HK-2 (cell line): ENCODE measurements around the gene TRAPPC13.
"Not testable (repeated sequence)": the region's sequence is repeated elsewhere in the genome, so short reads cannot be mapped to it uniquely, and the experiment has no call there.

Experiments used
- DNase-seq: peaks from one replicate; pipeline ENCODE4 v3.0.0-alpha.2; 2018; ENCODE audit not compliant: unreplicated experiment

The TRAPPC13 gene

GRCh38 chr5:65624571-65625555 is at the start of gene TRAPPC13, which contains the start of gene SHLD3:
TRAPPC13 (plus strand) TSS chr5:65625027; CDS start chr5:65625061, 34 bp downstream.
SHLD3 (plus strand) TSS chr5:65625027; CDS start chr5:65629588, 4,561 bp downstream.
- peak; percentile 57 for DNase-seq

DNA sequence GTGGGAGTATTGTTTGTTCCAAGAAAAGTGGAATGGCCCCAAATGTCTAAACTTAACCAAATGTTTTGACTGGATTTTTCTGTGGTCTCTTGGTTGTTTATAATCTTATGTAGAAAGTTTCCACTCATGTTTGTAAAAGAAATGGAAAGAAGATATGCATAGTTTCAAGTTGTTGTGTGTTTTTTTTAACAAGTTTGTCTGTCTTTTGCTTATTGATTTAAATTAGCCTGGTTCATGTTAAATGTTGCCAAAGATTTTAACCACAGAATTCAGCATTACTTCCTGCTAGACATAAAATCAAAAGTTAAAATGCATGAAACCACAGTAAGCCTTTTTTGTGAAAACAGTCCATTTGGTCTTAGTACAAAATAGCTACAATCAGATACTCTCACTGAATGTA is 47.7 kb upstream of the TRAPPC13 start:
- no peak for DNase-seq

DNA sequence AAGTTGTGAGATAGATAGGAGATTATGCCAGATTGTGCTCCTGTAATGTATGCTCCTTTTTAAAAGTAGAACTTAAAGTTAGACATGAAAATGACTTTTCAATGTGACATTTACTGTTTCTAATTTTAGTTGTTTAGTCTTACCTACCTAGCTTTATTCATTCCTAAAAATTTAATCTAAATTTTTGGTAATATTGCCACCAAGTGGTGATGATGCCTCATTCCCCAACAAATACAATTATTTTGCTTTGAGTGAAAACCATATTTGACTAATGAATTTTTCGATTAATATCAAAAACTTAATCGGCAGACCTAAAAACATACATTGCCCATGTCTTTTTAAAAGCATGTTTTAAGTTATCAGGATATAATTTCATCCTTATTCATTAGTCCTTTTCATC is 36.1 kb upstream of the TRAPPC13 start:
- DNase-seq, result no peak

- not testable (repeated sequence) for DNase-seq
These were observed 23.1 kb upstream of the TRAPPC13 start for GRCh38 chr5:65601761-65602160.

DNA sequence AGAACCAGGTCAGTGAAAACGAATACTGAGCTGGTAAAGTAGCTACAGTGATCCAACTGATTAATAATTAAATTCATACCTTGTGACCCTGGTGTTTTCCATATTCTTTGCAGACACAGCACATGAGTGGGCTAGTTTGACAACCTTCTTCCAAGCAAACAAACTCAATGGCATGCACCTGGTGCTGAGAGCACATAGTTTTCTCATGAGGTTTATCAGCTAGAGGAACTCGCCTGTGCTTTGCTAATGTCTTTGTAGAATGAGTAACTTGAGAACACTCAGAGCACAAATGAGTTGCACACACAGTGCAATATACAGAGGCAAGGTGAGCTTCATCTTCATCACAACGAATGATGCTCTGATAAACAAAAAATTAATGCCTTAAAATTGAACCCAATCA is 13.3 kb upstream of the TRAPPC13 start:
- DNase-seq, result peak; percentile 28

DNA sequence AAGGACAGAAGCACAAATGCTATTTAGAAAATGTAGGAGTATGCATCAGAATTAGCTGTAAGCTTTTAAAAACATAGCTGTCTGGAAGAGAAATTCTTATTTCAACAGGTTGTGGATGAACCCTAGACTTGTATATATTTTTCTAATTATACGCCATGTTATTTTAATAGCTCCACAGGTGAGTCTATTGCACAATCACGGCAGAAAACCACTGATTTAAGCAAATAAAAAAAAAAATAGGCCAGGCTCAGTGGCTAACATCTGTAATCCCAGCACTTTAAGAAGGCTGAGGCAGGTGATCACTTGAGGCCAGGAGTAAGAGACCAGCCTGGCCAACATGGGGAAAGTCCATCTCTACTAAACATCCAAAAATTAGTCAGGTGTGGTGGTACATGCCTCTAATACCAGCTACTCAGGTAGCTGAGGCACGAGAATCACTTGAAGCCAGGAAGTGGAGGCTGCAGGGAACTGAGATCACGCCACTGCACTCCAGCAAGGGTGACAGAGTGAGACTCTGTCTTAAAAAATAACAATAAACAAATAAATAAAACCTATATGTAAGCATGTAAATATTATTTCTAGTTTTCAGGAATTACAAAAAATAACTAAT is 12.4 kb upstream of the TRAPPC13 start:
- DNase-seq, result no peak

DNA sequence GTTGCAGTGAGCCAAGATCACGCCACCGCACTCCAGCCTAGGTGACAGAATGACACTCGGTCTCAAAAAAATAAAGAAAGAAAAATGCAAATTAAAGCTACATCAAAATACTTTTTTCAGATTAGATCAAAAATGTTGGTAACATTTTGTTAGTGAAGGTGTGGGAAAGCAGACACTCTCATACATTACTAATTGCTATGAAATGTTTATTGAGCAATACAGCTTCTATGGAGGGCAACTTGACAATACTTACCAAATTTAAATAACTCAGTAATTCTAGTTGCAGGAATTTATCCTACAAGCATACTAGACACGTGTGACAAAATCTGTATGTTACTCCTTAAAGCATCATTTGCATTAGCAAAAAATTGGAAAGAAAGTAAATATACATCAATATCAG is 4.8 kb upstream of the TRAPPC13 start:
- DNase-seq, result no peak

DNA sequence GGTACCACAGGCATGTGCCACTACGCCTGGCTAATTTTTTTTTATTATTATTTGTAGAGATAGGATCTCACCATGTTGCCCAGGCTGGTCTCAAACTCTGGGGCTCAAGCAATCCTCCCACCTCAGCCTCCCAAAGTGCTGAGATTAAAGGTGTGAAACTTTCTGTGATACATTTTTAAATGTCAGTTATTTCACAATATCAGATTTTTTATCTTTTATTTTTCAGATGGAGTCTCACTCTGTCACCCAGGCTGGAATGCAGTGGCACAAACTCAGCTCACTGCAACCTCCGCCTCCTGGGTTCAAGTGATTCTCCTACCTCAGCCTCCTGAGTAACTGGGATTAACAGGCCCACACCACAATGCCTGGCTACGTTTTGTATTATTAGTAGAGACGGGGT is 2.9 kb upstream of the TRAPPC13 start:
- not testable (repeated sequence) for DNase-seq

- peak; percentile 1 for DNase-seq
These were observed 1.3 kb upstream of the TRAPPC13 start for GRCh38 chr5:65623482-65623881.

DNA sequence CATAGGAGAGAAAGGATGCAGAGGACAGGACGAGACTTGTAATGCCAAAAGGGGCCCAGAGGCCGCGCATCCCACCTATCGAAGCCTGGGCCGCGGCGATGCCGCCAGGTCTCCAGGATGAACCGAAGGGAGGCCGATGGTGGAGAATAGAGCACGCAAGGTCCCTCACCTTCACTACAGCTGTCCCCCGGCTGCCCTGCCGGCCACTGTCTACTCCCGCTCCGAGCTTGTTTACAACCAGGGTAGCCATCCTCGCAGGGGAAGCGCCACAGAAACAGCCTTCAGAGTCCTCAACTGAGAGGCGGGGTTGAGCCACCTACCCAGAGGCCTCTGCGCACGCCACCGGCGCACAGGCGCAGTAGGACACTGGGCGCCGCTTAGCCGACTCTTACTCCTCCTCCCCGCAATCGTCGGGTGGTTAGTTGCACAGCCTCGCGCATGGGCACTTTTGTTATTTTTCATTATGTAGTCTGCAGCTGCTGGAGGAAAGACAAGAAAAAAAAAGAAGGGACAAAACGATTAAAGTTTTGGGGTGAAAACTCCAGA is 729 bp upstream of the TRAPPC13 start, which contains the start of gene TRIM23:
TRIM23 (minus strand) TSS at position 309 of the 546 bp plus-strand sequence; CDS start at position 250, 59 bp downstream.
- DNase-seq, result peak; percentile 79

DNA sequence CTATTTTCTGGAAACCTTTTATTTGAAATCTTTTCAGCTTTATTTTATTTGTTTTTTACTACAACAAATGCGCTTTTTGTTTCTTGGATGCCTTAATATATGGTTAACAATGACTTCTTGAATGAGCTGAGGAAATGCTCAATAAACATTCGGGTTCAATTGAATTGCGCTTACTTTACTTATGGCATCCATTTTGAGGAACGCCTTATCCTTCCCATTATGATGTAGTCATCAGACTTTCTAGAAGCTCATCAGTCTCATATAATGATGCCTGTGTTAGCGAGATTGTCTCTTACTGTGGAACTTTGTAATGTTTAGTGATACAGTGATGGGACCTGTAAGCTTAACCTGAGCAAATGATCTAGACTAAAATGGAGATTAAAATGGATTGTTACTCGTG is 916 bp downstream of the TRAPPC13 start:
- no peak for DNase-seq

DNA sequence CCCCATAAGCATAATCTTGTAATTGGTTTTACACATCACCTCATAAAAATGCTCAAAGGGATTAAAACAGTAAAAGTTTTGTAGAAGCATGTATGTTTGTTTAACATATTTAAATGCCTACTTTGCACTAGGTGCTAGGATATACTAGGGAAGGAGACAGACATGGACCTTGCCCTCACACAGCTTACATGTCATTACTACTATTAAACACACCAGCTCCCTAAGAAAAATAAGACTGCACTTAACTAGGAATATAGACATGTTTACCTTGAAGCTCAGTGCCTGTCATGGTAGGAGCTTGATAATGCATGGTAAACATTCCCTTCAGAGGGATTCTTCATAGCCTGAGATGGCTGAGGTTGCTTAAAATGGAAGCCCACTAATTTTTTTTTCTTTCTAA is 6.2 kb downstream of the TRAPPC13 start:
- no peak for DNase-seq

GRCh38 chr5:65640240-65640639 is 15.4 kb downstream of the TRAPPC13 start:
- no peak for DNase-seq

GRCh38 chr5:65646938-65647337 is 22.1 kb downstream of the TRAPPC13 start:
- DNase-seq, result no peak

DNA sequence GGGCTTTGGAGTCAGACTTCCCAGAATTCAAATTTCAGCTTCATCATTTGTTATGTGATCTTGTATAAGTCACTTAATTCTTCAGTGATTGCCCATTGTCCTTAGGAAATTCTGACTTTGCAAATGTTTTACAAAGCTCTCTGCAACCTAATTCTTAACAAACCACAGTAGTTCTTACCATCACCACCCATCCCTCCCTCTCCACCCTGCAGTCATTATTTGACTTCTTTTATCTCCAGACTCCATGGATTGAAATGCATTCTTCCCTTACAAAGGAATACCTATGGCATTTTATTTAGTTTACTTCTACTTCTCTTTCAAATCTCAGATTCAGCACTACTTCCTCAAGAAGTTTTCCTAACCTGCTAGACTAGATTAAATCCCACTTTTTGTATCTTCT is 23.1 kb downstream of the TRAPPC13 start:
- no peak for DNase-seq

DNA sequence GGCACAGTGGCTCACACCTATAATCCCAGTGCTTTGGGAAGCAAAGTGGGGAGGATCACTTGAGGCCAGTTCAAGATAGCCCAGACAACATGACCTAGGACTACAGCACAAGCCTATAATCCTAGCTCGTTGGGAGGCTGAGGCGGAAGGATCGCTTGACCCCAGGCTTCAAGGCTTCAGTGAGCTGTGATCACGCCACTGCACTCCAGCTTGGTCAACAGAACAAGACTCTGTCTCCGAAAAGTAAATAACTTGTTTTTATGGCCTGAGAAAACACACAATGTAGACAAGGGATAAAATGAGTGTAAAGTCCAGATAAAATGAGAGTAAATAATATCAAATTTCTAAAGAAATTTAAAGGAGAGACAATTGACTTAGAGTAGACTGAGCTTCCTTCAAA is 26.3 kb downstream of the TRAPPC13 start:
- DNase-seq, result no peak

DNA sequence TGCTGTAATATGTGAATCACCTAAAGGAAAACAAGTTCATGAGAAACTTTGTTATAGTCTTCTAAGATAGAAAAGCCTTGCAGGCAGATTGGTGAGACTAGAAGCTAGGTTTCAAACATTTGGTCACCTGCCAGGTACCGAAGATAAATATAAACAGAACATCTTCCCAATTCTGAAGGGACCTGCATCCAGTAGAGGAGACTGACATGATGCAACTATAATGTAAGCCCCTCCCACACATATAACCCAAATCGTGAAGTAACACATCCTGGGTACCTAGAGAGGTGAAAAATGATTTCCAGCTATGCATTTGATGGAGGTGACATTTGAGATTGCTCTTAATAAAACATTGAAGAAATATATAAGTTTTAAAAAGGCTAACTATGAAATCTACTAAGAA is 29.9 kb downstream of the TRAPPC13 start:
- DNase-seq, result no peak

GRCh38 chr5:65663804-65664521 is 39.1 kb downstream of the TRAPPC13 start:
- no peak for DNase-seq

- no peak for DNase-seq
These were observed 43.9 kb downstream of the TRAPPC13 start for GRCh38 chr5:65668696-65669095.

DNA sequence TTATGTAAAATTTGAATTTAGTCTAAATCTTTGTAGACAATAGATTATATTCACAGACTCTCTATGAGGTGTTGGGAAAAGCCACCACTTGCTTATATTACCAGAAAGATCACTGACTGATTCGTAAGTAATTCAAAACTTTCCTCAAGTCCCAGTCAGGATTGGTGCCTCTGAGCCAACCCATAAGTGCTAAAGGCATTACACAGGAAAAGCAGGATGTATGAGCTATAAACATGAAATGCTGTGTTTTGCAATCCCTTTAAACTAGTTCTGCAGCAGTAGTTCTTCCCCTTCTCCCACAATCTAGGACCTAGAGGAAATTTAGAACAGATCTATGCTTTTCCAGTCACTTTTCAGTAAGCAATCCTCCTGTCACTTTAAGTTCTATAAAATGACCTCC is 48.0 kb downstream of the TRAPPC13 start:
- no peak for DNase-seq

- DNase-seq, result no peak
These were observed 49.9 kb downstream of the TRAPPC13 start for GRCh38 chr5:65674749-65675148.

GRCh38 chr5:65676056-65676455 is 51.2 kb downstream of the TRAPPC13 start:
- DNase-seq, result not testable (repeated sequence)
